ENCODE results near the gene ZNF576. TPM values are rescaled to one million over a fixed set of nuclear protein-coding genes. Genes with fewer than 3 reads are reported as not detected.
"Not testable (repeated sequence)": the region's sequence is repeated elsewhere in the genome, so short reads cannot be mapped to it uniquely, and the experiment has no call there.

ZNF576 gene
- total RNA-seq, 1 donor from 2014 or later: 12.6 TPM

GRCh38 chr19:43599635-43600295 is 3.4 kb downstream of the ZNF576 start:
- DNase-seq (ENCODE audit: low spot score in 2 of 2, unreplicated experiment in 2 of 2): no peak
- Mint-ChIP-seq H3K36me3 (peaks cover 5% of the 10 kb centered on the region), H3K4me1 (peaks cover 20% of the 10 kb centered on the region), H3K9me3 (no peaks in the 10 kb centered on the region), H3K27ac (no peak overlapping the region), H3K4me3 (no peak overlapping the region), H3K27me3 (ENCODE audit: low read depth) (no peaks in the 10 kb centered on the region)
- TF ChIP-seq CTCF (IDR thresholded peaks at IDR 0.05; ENCODE audit: unreplicated experiment): no peak

GRCh38 chr19:43600326-43600725 is 3.9 kb downstream of the ZNF576 start:
- H3K4me1 Mint-ChIP-seq: peaks cover 20% of the 10 kb centered on the region
- not testable (repeated sequence) for H3K36me3 Mint-ChIP-seq; H3K9me3 Mint-ChIP-seq; DNase-seq (ENCODE audit: low spot score in 2 of 2, unreplicated experiment in 2 of 2); H3K27ac Mint-ChIP-seq; H3K27me3 Mint-ChIP-seq (ENCODE audit: low read depth); H3K4me3 Mint-ChIP-seq

- TF ChIP-seq CTCF (IDR thresholded peaks at IDR 0.05; ENCODE audit: unreplicated experiment): no peak
- Mint-ChIP-seq H3K27me3 (ENCODE audit: low read depth) (no peaks in the 10 kb centered on the region), H3K36me3 (peaks cover 19% of the 10 kb centered on the region), H3K4me3 (no peak overlapping the region), H3K9me3 (no peaks in the 10 kb centered on the region), H3K27ac (no peak overlapping the region), H3K4me1 (no peaks in the 10 kb centered on the region)
- no peak for DNase-seq (ENCODE audit: low spot score in 2 of 2, unreplicated experiment in 2 of 2)
Measured at GRCh38 chr19:43605875-43606568, 9.6 kb downstream of the ZNF576 start.

- no peak for TF ChIP-seq CTCF (IDR thresholded peaks at IDR 0.05; ENCODE audit: unreplicated experiment)
- Mint-ChIP-seq H3K27ac (peak overlapping the region; percentile 12), H3K4me3 (no peak overlapping the region), H3K9me3 (no peaks in the 10 kb centered on the region), H3K36me3 (peaks cover 20% of the 10 kb centered on the region), H3K27me3 (ENCODE audit: low read depth) (no peaks in the 10 kb centered on the region), H3K4me1 (no peaks in the 10 kb centered on the region)
- DNase-seq (ENCODE audit: low spot score in 2 of 2, unreplicated experiment in 2 of 2): no peak
Measured at GRCh38 chr19:43606569-43607229, 10.3 kb downstream of the ZNF576 start.

- H3K4me1 Mint-ChIP-seq: no peaks in the 10 kb centered on the region
- H3K27ac Mint-ChIP-seq: no peak overlapping the region
- H3K27me3 Mint-ChIP-seq (ENCODE audit: low read depth): no peaks in the 10 kb centered on the region
- H3K4me3 Mint-ChIP-seq: no peak overlapping the region
- peaks cover 27% of the 10 kb centered on the region for H3K36me3 Mint-ChIP-seq
- no peak for TF ChIP-seq CTCF (IDR thresholded peaks at IDR 0.05; ENCODE audit: unreplicated experiment)
- DNase-seq (ENCODE audit: low spot score in 2 of 2, unreplicated experiment in 2 of 2): no peak
- no peaks in the 10 kb centered on the region for H3K9me3 Mint-ChIP-seq
Measured at GRCh38 chr19:43607238-43608205, 11.1 kb downstream of the ZNF576 start.
